Measurements from ENCODE around the gene SCGB1C1.

Gene SCGB1C1

DNA sequence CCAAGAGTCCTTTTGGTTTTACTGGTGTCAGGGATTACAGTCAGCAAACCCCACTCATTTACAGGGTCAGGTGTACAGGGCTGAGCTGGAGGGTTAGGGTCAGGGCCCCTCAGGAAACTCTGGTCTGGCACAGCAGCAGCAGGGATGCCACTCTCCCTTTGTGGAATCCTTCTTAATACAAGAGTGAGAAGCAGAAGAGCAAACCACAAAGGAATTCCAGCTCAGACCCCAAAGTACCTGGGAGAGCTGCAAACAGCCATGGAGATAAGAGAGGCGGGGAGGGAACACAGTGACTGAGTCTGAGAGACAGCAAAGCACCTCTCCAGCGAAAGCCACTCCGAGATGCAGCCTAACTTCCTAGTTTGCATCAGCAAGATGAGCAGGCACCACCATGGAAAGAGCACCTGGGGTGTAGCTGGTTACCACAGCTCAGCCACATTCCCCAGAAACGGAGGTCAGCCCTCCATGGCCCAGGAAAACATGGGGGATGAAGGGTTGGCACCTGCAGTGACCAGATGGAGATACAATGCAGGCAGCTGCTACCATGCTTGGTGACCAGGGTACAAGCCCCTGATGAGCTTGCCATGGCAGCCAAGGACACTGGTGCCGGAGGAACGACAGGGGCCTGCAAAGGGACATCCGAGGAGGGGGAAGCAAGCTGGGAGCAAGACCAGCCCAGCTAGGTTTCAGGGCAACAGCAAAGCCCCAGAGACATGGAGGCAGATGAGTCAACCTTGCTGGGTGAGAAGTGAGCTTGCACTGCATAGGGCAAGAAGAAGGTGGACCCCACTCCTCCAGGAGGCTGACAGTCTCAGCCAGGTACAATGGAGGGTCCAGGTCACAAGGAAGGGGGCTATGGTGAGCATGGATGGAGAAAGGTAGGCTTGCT lies 10.4 kb downstream of the SCGB1C1 start:
- no peak overlapping the region for H3K4me3 ChIP-seq (ENCODE audit: low read length)
- TF ChIP-seq, protein P1, sequence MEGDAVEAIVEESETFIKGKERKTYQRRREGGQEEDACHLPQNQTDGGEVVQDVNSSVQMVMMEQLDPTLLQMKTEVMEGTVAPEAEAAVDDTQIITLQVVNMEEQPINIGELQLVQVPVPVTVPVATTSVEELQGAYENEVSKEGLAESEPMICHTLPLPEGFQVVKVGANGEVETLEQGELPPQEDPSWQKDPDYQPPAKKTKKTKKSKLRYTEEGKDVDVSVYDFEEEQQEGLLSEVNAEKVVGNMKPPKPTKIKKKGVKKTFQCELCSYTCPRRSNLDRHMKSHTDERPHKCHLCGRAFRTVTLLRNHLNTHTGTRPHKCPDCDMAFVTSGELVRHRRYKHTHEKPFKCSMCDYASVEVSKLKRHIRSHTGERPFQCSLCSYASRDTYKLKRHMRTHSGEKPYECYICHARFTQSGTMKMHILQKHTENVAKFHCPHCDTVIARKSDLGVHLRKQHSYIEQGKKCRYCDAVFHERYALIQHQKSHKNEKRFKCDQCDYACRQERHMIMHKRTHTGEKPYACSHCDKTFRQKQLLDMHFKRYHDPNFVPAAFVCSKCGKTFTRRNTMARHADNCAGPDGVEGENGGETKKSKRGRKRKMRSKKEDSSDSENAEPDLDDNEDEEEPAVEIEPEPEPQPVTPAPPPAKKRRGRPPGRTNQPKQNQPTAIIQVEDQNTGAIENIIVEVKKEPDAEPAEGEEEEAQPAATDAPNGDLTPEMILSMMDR (IDR thresholded peaks at IDR 0.05; ENCODE audit: insufficient read depth, low read depth, low read length, missing control alignments), result no peak
- no peak for DNase-seq (ENCODE audit: low read depth)

DNA sequence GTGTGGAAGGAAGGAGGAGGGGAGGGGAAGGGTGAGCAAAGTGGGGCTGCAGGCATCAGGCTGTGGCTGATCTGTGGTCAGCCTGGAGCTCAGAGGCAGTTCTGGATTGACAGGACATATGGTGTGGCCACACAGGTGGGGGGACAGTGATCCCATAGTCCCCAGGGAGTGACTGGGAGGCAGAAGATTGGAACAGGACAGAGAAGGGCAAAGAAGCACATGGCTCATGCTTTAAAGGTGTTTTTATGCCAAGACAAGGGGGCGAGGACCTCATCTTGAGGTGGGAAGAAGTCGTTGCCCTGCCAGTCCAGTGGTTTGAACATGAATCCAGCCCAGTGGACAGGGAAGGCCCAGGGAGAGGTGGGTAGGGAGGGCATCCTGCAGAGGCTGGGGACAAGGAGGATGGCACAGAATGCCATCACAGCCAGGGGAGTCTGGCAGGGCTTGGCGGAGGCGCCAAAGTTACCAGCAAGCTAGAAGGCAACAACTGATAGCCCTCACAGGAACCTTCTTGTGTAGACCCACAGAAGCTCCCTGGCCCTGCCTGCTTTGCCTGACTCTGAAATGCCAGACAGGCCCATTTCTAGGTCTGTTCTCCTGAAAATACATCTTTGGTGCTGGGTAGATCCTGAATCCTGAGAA lies 11.2 kb downstream of the SCGB1C1 start:
- TF ChIP-seq, protein P1 (IDR thresholded peaks at IDR 0.05; ENCODE audit: insufficient read depth, low read depth, low read length, missing control alignments), result no peak
- DNase-seq (ENCODE audit: low read depth), result no peak
- H3K4me3 ChIP-seq (ENCODE audit: low read length), result no peak overlapping the region

DNA sequence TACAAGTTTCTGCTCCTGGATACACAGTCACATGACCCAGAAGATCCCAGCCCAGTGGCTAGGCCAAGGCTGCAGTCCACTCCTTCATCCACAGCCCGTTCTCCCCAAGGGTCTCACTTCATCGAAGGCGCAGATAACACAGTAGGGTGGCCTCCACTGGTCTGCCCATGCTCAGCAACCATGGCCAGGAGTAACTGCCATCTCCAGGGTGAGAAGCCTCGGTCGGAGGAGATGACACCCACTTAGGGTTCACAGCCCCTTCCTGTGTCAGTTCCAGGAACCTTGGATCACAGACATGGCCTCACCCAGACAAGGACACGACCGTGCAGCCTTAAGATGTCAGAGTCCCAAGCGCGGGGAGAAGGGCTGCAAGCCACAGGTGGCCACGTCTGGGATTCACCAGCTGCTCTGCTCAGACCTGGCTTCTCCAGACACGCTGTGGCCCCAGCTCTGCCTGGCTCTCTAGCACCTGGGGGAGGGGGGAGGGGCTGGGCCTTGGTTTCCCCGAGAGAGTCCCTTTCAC lies 11.8 kb downstream of the SCGB1C1 start:
- DNase-seq (ENCODE audit: low read depth), result no peak

DNA sequence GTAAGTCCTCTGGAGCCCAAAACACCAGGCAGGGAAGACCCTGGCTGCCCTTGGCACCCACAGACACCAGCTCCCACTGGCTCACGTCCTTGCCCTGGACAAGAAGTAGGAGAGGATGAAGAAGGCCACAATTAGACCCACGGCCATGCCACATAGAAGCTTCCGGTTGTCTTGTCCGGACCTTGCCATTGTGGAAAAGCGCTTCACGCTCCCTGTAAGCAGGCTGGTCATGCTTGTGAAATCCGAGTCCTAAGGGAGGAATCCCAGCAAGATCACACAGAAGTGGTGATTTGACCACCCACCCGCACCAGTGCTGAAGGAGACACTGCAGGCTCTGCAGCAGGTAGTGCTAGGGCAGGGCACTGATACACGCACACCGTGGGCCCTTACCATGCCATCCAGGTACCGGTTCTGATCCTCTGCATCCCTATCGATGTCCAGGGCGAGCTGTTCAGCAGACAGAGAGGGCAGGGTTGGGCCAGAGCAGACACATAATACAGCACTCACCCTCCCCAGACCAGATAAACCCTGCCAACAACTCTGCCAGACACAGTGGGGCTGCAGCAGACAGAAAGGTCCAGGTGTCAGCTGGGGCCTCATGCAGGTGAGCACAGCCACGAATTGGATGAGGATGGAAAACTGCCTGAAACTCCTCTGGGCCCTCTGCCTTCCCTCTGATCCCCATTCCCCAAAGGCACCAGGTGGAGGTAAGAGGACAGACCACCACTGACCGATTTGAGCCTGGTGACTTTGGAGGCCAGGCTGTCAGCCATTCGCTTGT lies 12.5 kb downstream of the SCGB1C1 start:
- H3K4me3 ChIP-seq (ENCODE audit: low read length), result no peak overlapping the region
- DNase-seq (ENCODE audit: low read depth), result no peak
- TF ChIP-seq, protein P1 (IDR thresholded peaks at IDR 0.05; ENCODE audit: insufficient read depth, low read depth, low read length, missing control alignments), result no peak

More for the DNA sequence above, 11.8 kb downstream of the SCGB1C1 start:
- TF ChIP-seq, protein P1 (IDR thresholded peaks at IDR 0.05; ENCODE audit: insufficient read depth, low read depth, low read length, missing control alignments), result no peak
- no peak overlapping the region for H3K4me3 ChIP-seq (ENCODE audit: low read length)

DNA sequence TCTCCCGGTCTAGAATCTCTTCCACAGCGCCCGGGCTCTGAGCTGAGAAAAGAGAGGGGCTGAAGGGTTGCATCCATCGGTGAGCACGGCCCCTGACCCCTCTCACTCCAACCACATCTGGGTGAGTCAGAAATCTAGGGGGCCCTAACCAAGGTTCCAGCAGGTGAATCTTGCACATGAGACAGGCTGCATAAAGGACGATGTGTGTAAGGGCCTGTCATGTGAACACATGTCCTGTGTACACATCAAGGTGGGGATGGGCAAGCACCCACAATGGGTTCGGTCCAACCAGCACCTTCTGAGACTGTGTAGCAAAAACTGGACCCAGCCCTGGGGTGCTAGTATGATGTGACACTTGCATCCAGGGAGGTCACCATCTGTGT lies 13.1 kb downstream of the SCGB1C1 start:
- H3K4me3 ChIP-seq (ENCODE audit: low read length), result peak overlapping the region; percentile 70
- DNase-seq (ENCODE audit: low read depth), result no peak
- TF ChIP-seq, protein P1 (IDR thresholded peaks at IDR 0.05; ENCODE audit: insufficient read depth, low read depth, low read length, missing control alignments), result no peak

DNA sequence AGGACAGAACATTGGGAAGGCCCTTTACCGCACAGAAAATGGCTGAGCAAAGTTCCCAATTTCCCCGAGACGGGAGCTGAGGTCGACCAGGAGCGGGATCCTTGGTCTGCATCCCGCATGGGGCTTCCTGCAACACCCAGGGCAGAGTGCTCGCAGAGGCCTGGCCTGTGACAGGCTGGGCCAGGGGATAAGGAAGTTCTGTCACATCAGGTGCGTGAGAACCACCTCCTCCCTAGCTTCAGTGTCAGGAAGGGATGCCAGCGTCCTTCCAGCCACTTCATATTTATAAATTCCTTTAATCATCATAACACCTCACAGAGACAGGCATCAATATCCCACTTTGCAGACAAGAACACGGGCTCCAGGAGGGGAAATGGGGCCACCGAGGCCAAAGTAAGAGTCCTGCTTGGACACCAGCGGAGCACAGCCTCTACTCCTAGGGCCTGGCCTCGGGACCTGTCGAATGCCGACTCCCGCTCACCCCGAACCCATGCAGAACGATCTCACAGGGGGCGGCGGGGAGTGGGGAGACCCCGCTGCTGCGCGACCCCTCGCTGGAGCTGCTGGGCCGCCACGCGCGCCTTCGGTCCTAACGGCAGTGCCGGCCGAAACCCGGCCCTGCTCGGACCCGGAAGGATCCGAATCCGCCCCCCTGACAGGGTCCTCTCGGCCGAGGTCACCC lies 13.8 kb downstream of the SCGB1C1 start:
- peak overlapping the region; percentile 70 for H3K4me3 ChIP-seq (ENCODE audit: low read length)
- no peak for DNase-seq (ENCODE audit: low read depth)
- TF ChIP-seq, protein P1 (IDR thresholded peaks at IDR 0.05; ENCODE audit: insufficient read depth, low read depth, low read length, missing control alignments), result no peak

Measured in epithelial cell of esophagus (primary cell).